Rectal smooth muscle tissue (tissue), 1 donor: ENCODE measurements around the gene FAM9C.

Experiments used
- H3K27ac ChIP-seq: one replicate; pipeline ENCODE4 v1.7.0; 2013; ENCODE audit warnings: low read depth, low read length, inconsistent platforms
- H3K27me3 ChIP-seq: one replicate; pipeline ENCODE4 v1.7.0; 2013; ENCODE audit warnings: low read length; ENCODE audit not compliant: control insufficient read depth, insufficient read depth
- H3K36me3 ChIP-seq: one replicate; pipeline ENCODE4 v1.7.0; 2013; ENCODE audit warnings: low read length; ENCODE audit not compliant: control insufficient read depth, insufficient read depth
- H3K4me1 ChIP-seq: one replicate; pipeline ENCODE4 v1.7.0; 2013; ENCODE audit warnings: low read length; ENCODE audit not compliant: control insufficient read depth, insufficient read depth
- H3K4me3 ChIP-seq: one replicate; pipeline ENCODE4 v1.7.0; 2013; ENCODE audit warnings: low read length
- H3K9ac ChIP-seq: one replicate; pipeline ENCODE4 v1.7.0; 2013; ENCODE audit warnings: low read length

The FAM9C gene

DNA sequence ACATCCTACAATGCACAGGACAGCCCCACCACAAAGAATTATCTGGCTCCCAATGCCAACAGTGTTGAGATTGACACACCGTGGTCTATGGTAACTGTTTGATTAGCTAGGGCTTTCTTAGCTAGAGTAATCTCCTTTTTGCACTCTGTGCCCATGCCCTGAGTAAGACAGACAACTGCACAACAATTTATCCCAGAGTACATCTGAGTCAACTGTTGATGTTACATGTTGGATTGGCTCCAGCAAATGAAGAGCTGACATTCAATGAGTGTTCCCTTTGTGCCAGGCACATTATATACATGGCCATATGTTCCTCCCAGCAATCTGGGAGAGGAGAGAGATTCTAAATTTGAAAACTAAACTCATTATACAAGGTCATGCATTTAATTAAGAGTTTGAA lies 3.9 kb upstream of the FAM9C start:
- Histone ChIP-seq H3K4me1 (no peaks in the 10 kb centered on the region), H3K27ac (no peak overlapping the region), H3K4me3 (no peak overlapping the region), H3K9ac (no peak overlapping the region), H3K36me3 (no peaks in the 10 kb centered on the region), H3K27me3 (no peaks in the 10 kb centered on the region)

- no peak overlapping the region for H3K9ac ChIP-seq
- H3K36me3 ChIP-seq, result no peaks in the 10 kb centered on the region
- no peaks in the 10 kb centered on the region for H3K27me3 ChIP-seq
- H3K27ac ChIP-seq, result no peak overlapping the region
- H3K4me3 ChIP-seq, result no peak overlapping the region
- H3K4me1 ChIP-seq, result no peaks in the 10 kb centered on the region
These were observed 3.3 kb upstream of the FAM9C start for GRCh38 chrX:13047759-13048158.

GRCh38 chrX:13046141-13046855 lies 1.9 kb upstream of the FAM9C start:
- Histone ChIP-seq H3K36me3 (no peaks in the 10 kb centered on the region), H3K27me3 (no peaks in the 10 kb centered on the region), H3K9ac (no peak overlapping the region), H3K27ac (no peak overlapping the region), H3K4me1 (no peaks in the 10 kb centered on the region), H3K4me3 (no peak overlapping the region)

- Histone ChIP-seq H3K36me3 (no peaks in the 10 kb centered on the region), H3K27me3 (no peaks in the 10 kb centered on the region), H3K4me1 (no peaks in the 10 kb centered on the region), H3K9ac (no peak overlapping the region), H3K4me3 (no peak overlapping the region), H3K27ac (no peak overlapping the region)
These were observed 482 bp downstream of the FAM9C start for GRCh38 chrX:13043938-13044337.

DNA sequence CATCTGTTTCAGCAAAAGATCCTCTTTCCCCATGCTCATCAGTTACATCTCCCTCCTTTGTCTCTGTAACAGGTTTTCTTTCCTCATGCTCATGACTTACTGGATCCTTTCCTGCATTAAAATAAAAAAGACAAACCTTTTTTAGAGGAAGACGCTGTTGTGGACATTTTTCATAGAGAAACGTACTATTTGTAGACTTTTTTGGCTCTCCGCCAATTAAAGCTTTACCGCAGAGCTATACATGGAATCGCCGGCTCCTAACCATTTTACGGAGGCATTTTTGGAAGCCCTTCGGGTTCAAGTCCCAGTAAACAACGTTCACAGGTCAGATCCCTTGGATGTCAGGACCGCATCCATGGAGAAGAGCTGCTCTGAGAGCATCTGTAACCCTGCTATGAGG lies 1.3 kb downstream of the FAM9C start:
- Histone ChIP-seq H3K36me3 (no peaks in the 10 kb centered on the region), H3K27me3 (no peaks in the 10 kb centered on the region), H3K4me3 (no peak overlapping the region), H3K9ac (no peak overlapping the region), H3K27ac (no peak overlapping the region), H3K4me1 (no peaks in the 10 kb centered on the region)

- Histone ChIP-seq H3K27ac (no peak overlapping the region), H3K36me3 (no peaks in the 10 kb centered on the region), H3K4me1 (no peaks in the 10 kb centered on the region), H3K27me3 (no peaks in the 10 kb centered on the region), H3K4me3 (no peak overlapping the region), H3K9ac (no peak overlapping the region)
These were observed 7.5 kb downstream of the FAM9C start for GRCh38 chrX:13036896-13037295.

DNA sequence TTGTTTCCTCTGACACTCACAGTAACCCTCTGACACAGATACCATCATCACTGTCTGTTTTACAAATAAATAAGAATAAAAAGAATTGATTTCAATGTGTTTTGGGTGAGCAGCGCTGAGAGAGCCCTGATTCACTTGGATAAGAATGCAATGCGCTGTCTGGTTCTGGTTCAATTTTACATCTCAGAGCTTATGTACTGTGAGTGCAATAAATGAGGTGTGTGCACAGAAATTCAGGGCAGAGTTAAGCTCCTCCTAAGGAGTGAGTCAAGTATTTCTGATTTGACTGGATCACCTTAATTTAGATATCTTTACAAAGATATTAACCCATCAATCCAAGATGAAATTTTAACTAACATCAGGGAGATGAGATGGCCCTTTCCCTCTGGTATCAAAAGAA lies 11.2 kb downstream of the FAM9C start:
- Histone ChIP-seq H3K27me3 (no peaks in the 10 kb centered on the region), H3K4me1 (peaks cover 3% of the 10 kb centered on the region), H3K27ac (no peak overlapping the region), H3K4me3 (no peak overlapping the region), H3K9ac (no peak overlapping the region), H3K36me3 (no peaks in the 10 kb centered on the region)

DNA sequence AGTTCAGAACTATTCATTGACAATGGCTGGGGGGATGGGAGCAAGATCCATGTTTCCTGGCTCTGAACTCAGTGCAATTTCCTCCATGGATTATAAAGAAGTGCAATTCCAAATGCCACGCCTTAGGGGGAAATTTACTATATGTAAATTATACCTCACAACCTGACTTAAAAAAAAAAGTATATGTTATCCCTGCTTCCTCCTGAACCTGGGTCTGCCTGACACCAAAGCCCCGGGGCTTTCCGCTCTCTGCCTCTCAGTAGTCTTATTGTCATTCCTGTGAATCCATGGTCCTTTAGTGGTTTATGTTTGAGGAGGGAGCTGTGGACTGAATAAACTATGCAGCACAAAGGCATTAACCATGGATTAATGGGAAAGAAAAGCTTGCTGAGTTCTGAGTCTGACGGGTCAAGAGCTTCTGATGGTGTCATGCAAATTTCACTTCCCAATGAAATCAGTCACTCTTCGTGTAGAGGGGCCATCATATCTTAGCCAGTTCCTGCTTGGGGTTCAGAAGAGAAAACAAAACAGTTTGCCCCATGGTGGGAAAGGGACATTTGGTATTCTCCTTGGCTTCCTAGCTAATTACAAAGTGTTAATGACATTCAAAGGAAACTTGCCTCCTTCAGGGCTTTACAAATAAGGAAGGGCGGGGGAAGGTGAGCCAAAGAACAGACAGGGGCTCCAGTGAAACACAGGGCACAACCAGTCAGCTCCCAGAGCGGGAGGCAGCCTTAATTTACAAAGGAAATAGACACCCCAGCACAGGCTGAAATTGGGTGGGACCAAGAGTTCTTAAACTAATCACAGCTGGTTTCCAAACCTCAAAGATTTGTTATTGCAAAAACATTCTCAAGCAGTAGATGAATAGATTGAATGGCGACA lies 14.3 kb downstream of the FAM9C start:
- Histone ChIP-seq H3K27me3 (no peaks in the 10 kb centered on the region), H3K4me3 (no peak overlapping the region), H3K4me1 (peaks cover 3% of the 10 kb centered on the region), H3K9ac (no peak overlapping the region), H3K36me3 (no peaks in the 10 kb centered on the region), H3K27ac (no peak overlapping the region)

DNA sequence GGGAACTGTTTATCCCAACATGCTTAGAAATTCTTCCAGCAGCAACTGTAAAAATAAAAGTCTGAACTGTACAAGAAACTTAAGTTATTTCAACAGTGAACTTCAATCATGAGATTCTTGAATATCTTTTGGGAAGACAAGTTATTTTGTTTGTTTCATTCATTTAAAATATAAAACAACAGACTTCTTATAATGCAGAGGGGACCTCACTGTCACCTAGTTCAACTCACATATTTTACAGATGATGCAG lies 14.9 kb downstream of the FAM9C start:
- Histone ChIP-seq H3K27me3 (no peaks in the 10 kb centered on the region), H3K4me1 (peaks cover 3% of the 10 kb centered on the region), H3K27ac (no peak overlapping the region), H3K36me3 (no peaks in the 10 kb centered on the region), H3K4me3 (no peak overlapping the region), H3K9ac (no peak overlapping the region)

GRCh38 chrX:13028871-13029636 lies 15.4 kb downstream of the FAM9C start:
- Histone ChIP-seq H3K4me3 (no peak overlapping the region), H3K9ac (no peak overlapping the region), H3K27me3 (no peaks in the 10 kb centered on the region), H3K27ac (no peak overlapping the region), H3K36me3 (no peaks in the 10 kb centered on the region), H3K4me1 (peaks cover 3% of the 10 kb centered on the region)

DNA sequence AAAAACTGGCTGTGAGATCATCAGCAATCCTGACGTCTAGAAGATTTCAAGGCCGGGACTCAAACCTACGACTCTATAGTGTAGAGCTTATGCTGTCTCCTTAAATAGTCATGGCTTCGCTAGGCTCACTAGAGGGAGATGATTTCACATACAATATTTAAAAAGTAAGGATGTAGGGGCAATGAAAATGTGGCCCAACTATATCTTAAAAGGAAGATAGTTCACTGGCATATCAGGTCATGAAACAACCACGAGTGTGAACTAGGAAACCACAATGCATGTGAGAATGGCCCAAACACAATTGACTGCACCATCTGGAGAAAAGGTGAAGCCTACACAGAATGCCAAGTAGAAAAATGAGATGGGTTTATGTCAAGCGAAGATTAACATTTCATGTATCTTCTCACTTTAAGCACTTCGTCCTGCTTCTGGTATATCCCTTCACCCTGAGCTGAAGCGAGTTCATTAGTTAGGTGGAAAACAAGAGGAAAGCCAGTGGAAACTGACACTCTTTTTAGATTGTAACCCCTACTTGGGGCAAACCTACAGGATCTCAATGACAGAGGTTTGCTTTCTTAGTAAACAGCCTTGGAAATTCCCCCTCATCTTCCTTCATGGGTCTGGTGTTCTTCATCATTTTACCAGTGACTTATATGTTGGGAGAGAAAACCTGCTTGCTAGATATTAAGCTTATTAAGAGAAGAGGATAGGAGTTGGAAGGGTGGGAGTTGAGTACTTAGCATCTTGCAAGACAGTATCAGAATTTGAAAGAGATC lies 17.4 kb downstream of the FAM9C start:
- no peaks in the 10 kb centered on the region for H3K27me3 ChIP-seq
- no peak overlapping the region for H3K27ac ChIP-seq
- H3K9ac ChIP-seq, result no peak overlapping the region
- no peaks in the 10 kb centered on the region for H3K36me3 ChIP-seq
- H3K4me1 ChIP-seq, result peaks cover 3% of the 10 kb centered on the region
- H3K4me3 ChIP-seq, result no peak overlapping the region

GRCh38 chrX:13024986-13025385 lies 19.4 kb downstream of the FAM9C start:
- H3K4me3 ChIP-seq, result no peak overlapping the region
- H3K36me3 ChIP-seq, result no peaks in the 10 kb centered on the region
- no peak overlapping the region for H3K27ac ChIP-seq
- H3K4me1 ChIP-seq, result peaks cover 3% of the 10 kb centered on the region
- H3K9ac ChIP-seq, result no peak overlapping the region
- no peaks in the 10 kb centered on the region for H3K27me3 ChIP-seq
